ENCODE measurements around the gene SPRR1B.
"Not testable (repeated sequence)": the region's sequence is repeated elsewhere in the genome, so short reads cannot be mapped to it uniquely, and the experiment has no call there.

The SPRR1B gene, protein sequence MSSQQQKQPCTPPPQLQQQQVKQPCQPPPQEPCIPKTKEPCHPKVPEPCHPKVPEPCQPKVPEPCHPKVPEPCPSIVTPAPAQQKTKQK

DNA sequence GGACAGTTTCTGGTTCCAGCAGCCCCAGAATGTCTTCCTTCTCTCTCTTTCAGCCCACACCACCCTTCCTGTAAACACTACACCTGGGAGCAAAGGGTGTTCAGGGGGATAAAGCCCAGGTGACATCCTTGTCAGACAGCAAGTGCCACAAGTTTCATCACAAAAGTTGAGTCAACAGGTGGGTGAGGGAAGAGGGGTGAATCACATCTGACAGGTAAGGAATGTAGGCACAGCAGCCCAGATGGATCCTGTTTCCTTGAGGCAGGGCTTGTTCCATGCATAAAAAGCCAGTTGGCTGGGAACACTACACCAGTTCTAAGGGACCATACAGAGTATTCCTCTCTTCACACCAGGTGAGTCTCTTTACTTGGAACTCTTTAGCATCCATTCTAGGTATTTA lies at the start of gene SPRR1B:
Gene SPRR1B (plus strand): TSS at position 309 of the 400 bp plus-strand sequence. CDS start 1,143 bp downstream, outside the sequence.
- DNase-seq (ENCODE audit: low spot score): no peak

DNA sequence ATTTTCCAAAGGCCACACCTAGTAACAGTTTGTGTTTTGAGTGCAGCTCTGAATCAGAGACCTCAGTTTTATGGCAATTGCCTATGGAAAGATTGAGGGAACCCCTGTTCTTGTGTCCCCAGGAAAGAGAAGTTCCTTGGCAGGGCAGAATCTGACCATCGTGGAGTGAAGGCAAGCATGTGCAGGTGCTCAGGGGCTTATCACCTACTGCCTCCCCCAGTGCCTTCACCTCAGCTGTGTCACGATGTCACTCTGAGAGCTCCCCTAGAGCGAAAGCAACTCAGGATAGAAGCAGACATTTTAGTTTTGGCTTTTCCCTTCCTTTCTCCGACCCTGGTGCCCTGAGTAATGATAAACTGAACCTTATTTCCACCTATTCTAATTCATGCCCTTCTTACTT lies 48.9 kb upstream of the SPRR1B start:
- DNase-seq (ENCODE audit: low spot score): no peak

DNA sequence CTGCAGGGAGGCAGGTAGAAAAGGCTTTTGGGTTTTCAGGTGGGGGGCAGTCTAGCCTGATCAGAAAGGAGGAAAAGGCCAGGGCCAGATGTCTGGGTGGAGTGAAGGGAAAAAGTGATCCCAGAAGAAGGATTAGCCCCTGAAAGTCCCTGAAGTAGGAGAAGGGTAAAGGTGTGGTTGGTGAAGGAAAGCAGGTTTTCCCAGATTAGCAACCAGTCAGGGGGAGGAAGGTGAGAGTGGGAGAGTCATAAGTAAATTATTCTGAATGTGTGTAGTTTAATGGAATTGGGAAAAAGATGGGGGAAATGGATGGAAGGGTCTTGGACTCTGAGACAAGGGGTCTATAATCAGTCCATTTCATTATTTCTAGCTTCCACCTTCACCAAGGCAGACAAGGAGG lies 47.8 kb upstream of the SPRR1B start:
- no peak for DNase-seq (ENCODE audit: low spot score)

DNA sequence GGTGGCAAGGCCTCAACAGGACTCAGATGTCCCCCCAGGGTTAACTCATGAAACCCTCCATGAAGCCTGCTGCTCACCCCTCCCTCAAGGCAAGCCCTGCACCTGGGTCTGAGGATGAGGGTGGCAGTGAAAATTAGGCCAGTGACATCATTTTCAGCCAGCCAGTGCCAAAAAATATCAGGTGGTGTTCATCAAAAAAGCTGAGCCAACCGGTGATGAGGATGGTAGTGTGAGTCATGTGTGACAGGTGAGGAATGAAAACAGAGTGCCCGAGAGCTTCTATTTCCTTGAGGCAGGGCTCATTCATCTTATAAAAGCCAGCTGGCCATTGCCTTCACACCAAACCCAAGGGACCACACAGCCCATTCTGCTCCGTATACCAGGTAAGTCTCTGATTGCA lies 47.3 kb upstream of the SPRR1B start, which contains the start of gene SPRR1A:
Gene SPRR1A (plus strand): TSS at position 339 of the 400 bp plus-strand sequence. CDS start 1,150 bp downstream, outside the sequence.
- DNase-seq (ENCODE audit: low spot score): no peak

DNA sequence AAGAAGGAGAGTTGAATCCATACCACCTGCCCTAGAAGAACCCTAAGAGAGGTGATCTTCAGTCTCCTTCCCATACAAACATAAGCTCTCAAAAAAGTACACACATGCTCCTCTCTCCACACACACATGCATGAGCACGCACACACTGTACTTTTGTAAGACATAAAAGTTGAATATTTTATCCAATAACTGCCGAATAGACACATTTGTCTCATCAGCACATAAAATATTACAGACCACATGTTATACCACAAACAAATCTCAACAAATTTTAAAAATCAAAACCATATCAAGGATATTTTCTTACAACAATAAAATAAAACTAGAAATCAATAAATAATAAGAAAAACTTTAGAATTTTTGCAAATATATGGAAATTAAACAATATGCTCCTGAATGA lies 44.4 kb upstream of the SPRR1B start:
- no peak for DNase-seq (ENCODE audit: low spot score)

DNA sequence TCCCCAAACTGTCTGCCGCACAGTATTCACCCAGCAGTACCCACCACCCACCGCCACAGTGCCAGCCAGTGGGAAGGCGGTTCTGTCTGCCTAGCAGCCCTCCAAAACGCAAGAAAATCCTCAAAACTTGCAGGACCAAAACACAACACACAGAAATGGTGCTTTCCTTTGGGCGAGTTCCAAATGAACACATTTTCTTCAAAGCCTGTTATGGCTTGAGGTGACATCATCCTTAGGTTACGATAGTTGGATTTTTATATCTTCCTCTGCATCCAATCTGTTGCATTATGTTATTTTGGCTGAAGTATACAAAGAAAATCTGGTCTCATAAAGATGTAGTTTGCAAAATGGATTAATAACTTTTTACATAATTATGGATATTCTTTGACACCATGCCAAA lies 37.8 kb upstream of the SPRR1B start:
- no peak for DNase-seq (ENCODE audit: low spot score)

DNA sequence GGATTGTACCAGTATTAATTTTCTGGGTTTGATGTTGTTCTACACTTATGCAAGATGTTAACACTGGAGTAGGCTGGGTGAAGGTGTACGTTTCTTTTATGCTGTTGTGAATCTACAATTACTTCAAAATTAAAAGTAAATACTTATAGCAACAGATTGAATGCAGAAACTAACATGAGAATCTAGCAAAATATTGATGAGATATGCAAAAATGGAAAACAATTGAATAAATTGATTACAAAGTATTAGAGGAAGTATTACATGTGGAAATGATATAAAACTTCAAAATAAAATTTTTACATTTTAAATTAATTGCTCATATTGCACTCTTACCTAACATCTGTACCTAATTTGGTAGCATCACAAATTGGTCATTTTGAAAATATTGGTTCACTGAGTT lies 35.2 kb upstream of the SPRR1B start:
- DNase-seq (ENCODE audit: low spot score): no peak

DNA sequence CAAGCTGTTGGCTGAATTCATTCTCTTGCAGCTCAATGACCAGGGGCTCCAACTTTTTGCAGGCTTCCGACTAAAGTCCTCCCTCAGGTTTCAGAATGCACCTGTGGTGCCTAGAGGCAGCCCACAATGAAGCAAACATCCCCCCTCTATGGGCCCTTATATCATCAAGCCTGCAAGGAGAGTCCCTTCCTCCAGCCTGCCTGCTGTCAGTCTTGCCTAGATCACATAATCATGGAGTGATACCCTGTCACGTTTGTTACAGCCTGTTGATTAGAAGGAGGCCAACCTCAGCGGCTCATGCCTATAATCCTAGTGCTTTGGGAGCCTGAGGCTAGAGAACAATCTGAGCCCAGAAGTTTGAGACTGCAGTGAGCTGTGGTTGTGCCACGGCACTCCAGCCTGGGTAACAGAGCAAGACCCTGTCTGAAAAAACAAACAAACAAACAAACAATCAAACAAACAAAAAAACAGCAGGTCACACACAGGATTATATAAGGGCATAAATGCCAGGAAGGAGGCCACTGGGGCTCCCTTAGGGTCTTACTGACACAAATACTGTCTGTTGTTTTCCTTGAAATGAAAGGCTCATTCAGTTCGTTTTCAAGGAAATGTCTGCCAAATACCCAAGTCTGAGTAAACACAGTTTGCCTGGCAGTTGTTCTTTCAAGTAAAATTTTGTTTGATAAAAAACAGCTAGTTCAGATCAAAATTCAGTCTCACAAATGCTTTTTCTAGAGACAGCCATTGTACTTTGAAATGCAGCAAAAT lies 34.2 kb upstream of the SPRR1B start:
- DNase-seq (ENCODE audit: low spot score): no peak

DNA sequence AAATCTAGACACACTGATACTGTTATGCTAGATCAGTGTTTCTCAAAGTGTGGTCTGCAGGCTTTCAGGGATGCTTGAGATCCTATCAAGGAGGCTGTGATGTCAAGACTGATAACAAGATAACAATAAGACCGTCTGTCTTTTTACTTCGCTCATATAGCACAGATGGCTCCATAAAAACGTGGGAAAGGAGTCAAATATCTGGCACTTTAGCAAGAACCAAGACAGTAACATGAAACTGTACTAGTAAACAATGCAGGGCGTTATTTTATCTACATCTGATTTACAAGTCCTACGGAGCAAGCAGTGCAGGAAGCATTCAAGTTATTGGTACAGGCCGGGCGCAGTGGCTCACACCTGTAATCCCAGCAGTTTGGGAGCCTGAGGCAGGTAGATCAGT lies 33.1 kb upstream of the SPRR1B start:
- DNase-seq (ENCODE audit: low spot score): no peak

DNA sequence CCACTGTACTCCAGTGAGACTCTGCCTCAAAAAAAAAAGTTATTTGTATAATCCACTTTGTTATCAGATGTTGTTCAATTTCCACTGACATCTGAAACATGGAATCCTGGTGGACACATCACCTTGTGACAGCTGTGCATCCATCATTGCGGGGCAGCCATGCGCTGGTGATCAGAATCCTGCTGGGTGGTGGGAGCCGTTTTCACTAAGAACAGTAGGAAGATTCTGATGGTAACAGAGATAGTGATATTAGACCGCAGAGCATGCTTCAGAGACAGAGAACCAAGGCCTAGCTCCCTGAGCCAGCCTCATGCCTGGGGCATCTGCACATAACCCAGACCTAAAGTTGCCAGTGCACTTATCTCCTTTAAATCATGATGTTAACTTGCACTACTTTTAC lies 32.5 kb upstream of the SPRR1B start:
- DNase-seq (ENCODE audit: low spot score): no peak

DNA sequence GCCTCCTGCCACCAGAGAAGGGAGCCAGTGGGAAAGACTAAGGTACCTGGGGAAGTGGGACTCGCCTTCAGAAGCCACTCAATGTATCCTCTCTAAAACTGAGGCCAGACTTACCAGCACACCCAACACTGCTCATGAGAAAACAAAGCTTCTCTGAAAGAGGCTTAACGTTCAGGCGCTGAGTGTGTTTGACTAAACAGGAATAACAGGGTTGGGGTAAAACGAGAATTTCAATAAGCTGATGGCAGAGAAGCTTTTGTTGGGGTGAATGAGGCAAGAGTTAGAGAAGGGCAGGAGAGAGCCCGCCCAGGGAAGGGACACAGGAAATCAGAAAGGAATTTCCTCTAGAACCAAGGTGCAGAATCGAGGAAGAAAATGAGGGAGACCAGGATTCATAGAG lies 31.2 kb upstream of the SPRR1B start:
- DNase-seq (ENCODE audit: low spot score): no peak

DNA sequence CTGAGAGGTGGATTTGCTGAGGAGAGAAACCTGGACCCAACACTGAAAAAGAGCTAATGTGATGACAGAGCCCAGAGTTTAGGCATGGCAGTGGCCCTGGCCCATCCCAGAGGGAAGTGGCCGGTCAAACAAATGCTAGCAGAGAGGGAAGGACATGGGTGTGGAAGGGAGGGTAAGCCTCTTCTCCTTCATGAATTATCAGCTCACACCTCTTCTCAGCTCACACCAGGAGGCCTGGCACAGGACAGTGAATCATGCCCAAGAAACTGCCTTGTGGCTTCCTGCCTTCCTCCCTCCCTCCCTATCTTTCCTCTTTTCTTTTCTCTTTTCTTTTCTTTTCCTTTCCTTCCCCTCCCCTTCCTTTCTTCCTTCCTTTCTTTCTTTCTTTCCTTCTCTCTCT lies 30.7 kb upstream of the SPRR1B start:
- DNase-seq (ENCODE audit: low spot score): no peak

DNA sequence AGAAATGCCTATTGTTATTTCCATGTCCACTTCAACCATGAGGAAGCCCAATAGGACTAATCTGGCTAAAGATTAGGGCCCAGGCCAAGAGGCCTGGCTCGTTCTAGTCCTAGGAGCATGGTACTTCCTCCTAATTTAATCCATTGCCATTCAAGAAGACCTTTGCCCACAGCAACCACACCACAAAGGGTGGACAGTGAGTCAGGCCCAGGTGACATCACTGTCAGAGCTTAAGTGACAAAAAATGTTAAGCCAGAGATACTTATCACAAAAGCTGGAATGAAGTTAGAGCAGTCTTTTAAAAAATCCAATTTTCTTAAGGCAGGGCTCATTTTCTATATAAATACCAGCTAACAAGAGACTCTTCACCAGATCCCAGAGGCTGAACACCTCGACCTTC lies 29.6 kb upstream of the SPRR1B start, which contains the start of gene SPRR3:
Gene SPRR3 (plus strand): TSS at position 368 of the 400 bp plus-strand sequence. CDS start 1,272 bp downstream, outside the sequence.
- DNase-seq (ENCODE audit: low spot score): no peak

DNA sequence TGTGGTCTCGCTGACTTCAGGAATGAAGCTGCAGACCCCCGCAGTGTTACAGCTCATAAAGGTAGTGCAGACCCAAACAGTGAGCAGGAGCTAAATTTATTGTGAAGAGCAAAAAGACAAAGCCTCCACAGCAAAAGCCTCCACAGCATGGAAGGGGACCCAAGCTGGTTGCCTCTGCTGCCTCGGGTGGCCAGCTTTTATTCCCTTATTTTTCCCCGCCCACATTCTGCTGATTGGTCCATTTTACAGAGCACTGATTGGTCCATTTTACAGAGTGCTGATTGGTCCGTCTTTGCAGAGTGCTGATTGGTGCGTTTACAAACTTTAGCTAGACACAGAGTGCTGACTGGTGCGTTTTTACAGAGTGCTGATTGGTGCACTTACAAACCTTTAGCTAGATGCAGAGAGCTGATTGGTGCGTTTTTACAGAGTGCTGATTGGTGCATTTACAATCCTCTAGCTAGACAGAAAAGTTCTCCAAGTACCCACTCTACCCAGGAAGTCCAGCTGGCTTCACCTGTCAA lies 19.7 kb upstream of the SPRR1B start:
- not testable (repeated sequence) for DNase-seq (ENCODE audit: low spot score)

DNA sequence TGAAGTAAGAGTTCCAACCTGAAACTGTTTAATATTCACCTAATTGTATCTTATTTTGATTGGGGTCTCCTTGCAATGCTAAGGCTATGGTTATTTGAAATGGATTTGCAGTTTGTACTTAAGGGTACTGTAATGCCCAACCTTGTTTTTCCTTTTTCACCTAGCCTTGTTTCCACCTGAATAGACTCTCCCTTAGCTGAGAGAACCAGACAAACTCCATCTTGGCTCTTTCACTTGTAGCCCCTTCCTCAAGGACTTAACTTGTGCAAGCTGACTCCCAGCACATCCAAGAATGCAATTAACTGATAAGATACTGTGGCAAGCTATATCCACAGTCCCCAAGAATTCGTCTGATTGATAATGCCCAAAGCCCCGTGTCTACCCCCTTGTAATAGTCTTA lies 9.2 kb upstream of the SPRR1B start:
- DNase-seq (ENCODE audit: low spot score): not testable (repeated sequence)

DNA sequence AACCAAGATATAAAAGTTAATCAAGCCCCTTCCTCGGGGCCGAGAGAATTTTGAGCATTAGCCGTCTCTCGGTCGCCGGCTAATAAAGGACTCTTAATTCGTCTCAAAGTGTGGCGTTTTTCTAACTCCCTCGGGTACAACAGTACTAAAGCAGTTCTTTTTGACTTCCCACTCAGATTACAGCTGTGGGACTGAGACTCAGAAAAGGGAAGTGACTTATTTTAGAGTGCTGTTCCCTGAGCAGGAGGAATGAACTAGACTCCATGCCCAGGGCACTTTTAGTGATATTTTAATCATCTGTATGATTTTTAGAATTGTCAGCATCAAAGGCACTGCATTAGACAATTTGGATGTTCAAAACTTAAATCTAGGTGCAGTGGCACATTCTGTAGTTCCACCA lies 8.7 kb upstream of the SPRR1B start:
- DNase-seq (ENCODE audit: low spot score): not testable (repeated sequence)

DNA sequence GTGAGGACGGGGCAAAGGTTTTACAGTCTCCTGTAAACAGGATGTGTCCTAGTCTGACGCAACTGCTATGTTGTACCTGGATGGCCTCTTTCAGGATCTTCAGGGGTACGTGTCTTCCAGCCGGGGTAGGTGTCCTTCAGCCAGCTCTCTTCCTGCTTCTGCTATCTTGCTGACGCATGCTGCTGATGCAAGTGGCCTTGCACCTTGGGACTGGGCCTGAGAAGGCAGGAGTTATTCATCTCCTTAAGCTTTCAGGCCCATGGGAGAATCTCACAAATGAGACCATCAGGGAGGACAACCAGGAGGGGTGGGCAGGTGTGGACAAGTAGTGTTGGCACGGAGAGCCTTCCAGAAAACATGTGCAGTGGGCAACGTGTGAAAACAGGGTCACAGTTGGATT lies 7.9 kb upstream of the SPRR1B start:
- DNase-seq (ENCODE audit: low spot score): no peak

DNA sequence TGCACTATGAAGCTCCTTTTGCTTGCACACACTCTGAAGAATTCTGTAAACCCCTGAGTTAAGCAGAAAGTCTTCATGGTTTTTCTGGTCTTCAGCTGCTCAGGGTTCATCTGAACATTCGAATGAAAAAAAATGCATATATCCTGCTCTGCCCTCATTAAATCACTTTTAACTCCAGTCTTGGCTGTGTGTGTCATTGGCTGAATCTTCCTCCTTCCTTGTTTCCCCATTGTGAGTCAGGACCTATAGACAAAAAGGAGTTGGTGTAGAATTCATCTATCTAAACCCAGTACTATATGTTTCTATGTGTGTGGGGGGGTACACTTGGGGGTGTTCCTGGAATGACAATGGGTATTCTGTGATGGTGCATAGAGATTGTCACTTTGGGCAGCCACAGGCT lies 6.6 kb upstream of the SPRR1B start:
- DNase-seq (ENCODE audit: low spot score): no peak

DNA sequence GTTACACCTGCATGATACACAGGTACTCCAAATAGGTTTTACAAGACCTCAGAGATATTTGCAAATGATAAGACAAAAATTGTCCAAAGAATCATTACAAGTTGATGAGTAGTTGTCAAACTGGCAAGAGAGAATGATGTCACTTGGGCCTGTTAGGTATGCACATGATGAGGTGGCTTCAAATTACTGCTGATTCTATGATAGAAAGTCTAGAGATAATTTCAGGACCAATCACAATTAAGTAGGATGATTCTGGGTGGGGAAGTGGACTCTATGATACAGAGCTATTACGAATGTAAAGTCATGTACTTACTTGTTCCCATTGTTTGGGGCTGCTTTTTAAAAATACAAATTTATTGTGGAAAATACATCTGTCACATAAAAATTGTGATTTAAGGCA lies 5.2 kb upstream of the SPRR1B start:
- DNase-seq (ENCODE audit: low spot score): no peak

DNA sequence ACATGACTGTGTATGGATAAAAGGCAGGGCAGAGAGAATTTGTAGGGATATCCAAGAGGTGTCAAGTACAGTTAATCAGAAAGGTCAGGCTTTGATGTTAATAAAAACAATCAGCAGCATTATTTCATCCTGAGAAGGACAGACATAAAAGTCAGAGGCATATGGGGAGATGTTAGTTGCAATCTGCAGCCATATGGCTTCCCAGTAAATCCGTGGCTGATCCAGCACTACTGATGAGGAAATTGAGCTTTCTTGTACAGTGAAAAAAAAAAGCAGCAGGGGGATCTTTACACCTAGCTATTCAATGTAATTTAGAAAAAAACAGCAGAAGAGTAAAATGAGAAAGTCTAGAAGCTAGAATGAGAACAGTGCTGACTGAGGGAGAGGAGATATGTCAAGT lies 2.2 kb upstream of the SPRR1B start:
- DNase-seq (ENCODE audit: low spot score): no peak

DNA sequence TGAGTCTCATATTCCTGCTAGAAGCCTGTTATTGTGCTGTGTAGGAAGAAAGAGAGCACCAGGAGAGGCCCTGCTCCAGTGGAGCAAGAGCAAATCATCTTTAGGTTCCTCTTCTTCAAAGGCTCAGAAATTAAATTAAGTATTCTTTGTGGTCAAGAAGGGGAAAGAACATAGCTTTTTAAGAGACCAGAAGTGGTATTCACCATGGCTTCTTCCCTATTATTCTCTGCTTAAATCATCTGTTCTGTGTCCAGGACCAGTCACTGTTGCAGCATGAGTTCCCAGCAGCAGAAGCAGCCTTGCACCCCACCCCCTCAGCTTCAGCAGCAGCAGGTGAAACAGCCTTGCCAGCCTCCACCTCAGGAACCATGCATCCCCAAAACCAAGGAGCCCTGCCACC lies 1.1 kb downstream of the SPRR1B start:
- DNase-seq (ENCODE audit: low spot score): no peak

DNA sequence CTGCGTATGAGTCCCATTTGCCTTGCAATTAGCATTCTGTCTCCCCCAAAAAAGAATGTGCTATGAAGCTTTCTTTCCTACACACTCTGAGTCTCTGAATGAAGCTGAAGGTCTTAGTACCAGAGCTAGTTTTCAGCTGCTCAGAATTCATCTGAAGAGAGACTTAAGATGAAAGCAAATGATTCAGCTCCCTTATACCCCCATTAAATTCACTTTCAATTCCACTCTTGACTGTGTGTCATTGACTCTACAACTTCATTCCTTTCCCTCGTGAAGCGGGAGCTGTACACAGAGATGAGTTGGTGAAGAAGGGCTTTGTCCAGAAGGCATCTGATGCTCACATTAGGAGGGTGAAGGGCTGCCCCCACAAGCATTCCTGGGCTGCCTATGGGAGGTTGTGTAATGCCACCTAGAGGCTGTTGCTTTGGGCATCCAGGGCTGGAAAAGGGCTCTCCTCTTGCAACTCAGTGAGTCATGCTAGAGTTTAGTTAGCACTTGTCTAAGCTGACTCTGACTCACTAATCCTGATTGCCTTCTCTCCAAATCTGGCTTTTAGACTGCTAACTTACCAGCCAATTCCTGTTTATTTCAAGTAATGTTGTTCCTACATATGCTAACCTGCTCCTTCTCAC lies 1.8 kb downstream of the SPRR1B start:
- no peak for DNase-seq (ENCODE audit: low spot score)

DNA sequence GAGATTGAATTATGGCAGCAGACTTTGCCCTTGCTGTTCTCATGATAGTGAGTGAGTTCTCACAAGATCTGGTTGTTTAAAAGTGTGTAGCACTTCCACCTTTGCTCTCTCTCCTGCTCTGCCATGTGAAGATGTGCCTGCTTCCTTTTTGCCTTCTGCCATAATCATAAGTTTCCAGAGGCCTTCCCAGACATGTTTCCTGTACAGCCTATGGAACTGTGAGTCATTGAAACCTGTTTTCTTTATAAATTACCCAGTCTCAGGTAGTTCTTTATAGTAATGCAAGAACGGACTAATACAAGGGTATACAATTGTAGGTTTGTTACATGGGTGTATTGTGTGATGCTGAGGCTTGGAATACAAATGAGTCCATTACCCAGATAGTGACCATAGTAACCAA lies 4.2 kb downstream of the SPRR1B start:
- DNase-seq (ENCODE audit: low spot score): no peak

Measured in ecto neural progenitor cell (in vitro differentiated cells).